ENCODE data around the gene ZFYVE1.

ZFYVE1 gene

GRCh38 chr14:72921396-72921795 is 105.5 kb downstream of the ZFYVE1 start:
- no peak for DNase-seq (ENCODE audit: low read depth in 2 of 2)

- DNase-seq (ENCODE audit: low read depth in 2 of 2), result no peak
These were observed 106.9 kb downstream of the ZFYVE1 start for GRCh38 chr14:72920008-72920407.
